ENCODE results near the gene UTS2B. TPM values are rescaled to one million over a fixed set of nuclear protein-coding genes. Genes with fewer than 3 reads are reported as not detected.

Gene UTS2B
- polyA plus RNA-seq, 1 experiment = 1.2 TPM

DNA sequence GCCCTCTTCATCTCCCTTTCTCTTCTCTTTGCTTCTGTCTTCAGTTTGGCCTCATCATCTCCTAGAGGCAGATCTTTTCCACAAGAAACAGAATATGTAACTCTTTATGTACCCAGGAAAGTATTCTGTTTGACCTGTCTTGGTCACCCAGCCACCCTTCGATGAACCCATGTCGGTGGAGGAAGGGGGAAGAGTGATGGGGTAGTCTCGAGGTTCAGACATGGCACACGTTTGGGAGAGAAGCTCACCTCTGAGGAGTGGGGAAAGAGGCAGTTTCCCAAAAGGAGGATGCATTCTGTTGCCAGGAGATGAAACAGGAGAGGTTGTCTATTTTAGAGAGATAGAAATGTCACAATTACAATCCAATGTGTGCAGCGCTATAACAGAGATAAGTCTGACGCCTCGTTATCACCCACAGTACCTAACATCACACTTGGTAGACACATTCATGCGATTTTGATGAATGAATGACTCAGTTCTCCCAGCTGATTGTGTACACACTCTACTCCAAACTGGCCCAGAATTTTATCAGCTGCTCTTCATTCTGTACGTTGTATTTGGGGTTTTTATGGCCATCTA is 1.9 kb downstream of the UTS2B start:
- H3K4me3 ChIP-seq (ENCODE audit: low read depth, low read length) = peak overlapping the region; percentile 77
- peak overlapping the region; percentile 93 for H3K27ac ChIP-seq (ENCODE audit: low read depth, low read length)
- TF ChIP-seq, protein P1, sequence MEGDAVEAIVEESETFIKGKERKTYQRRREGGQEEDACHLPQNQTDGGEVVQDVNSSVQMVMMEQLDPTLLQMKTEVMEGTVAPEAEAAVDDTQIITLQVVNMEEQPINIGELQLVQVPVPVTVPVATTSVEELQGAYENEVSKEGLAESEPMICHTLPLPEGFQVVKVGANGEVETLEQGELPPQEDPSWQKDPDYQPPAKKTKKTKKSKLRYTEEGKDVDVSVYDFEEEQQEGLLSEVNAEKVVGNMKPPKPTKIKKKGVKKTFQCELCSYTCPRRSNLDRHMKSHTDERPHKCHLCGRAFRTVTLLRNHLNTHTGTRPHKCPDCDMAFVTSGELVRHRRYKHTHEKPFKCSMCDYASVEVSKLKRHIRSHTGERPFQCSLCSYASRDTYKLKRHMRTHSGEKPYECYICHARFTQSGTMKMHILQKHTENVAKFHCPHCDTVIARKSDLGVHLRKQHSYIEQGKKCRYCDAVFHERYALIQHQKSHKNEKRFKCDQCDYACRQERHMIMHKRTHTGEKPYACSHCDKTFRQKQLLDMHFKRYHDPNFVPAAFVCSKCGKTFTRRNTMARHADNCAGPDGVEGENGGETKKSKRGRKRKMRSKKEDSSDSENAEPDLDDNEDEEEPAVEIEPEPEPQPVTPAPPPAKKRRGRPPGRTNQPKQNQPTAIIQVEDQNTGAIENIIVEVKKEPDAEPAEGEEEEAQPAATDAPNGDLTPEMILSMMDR (IDR thresholded peaks at IDR 0.05; ENCODE audit: low read depth, low read length) = no peak
- H3K9me3 ChIP-seq (ENCODE audit: control insufficient read depth, insufficient read depth, low read length) = no peaks in the 10 kb centered on the region
- no peak for DNase-seq (ENCODE audit: low read depth, low spot score)
- ChIA-PET POLR2A (interaction anchor here (0.7 kb wide), 1 partner anchor 55 kb away, joined by 4 read pairs; no protein-coding TSS in a partner anchor), CTCF (interaction anchor here (0.9 to 1.0 kb wide), 2 partner anchors 36 to 85 kb away, joined by 3 to 4 read pairs; no protein-coding TSS in a partner anchor)
- no peaks in the 10 kb centered on the region for H3K27me3 ChIP-seq (ENCODE audit: control insufficient read depth, insufficient read depth, low read length)

DNA sequence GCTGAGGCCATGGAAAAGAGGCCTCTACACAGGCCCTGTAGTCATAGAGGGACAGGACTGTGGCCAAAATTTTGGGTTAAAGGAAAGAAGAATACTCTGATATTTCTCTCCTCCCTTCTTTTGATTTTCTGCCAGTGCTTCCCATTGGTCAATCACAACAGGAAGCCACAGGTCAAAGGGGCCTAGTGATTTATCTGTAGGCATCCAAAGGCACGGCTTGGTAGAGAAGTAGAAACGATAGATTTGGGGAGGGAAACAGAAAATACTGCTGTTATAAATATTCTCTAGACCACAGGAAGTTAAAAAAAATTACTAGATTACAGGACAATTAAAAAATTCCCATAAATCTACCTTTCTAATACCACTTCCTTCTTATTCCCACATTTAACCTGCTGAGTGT is 2.8 kb downstream of the UTS2B start:
- ChIA-PET POLR2A (no interaction called here), CTCF (no interaction called here)
- H3K9me3 ChIP-seq (ENCODE audit: control insufficient read depth, insufficient read depth, low read length) = no peaks in the 10 kb centered on the region
- no peaks in the 10 kb centered on the region for H3K27me3 ChIP-seq (ENCODE audit: control insufficient read depth, insufficient read depth, low read length)
- TF ChIP-seq, protein P1 (IDR thresholded peaks at IDR 0.05; ENCODE audit: low read depth, low read length) = no peak
- H3K4me3 ChIP-seq (ENCODE audit: low read depth, low read length) = no peak overlapping the region
- H3K27ac ChIP-seq (ENCODE audit: low read depth, low read length) = no peak overlapping the region
- DNase-seq (ENCODE audit: low read depth, low spot score) = no peak

- POLR2A ChIA-PET = no interaction called here
- Histone ChIP-seq H3K27me3 (ENCODE audit: control insufficient read depth, insufficient read depth, low read length) (no peaks in the 10 kb centered on the region), H3K27ac (ENCODE audit: low read depth, low read length) (no peak overlapping the region), H3K4me3 (ENCODE audit: low read depth, low read length) (no peak overlapping the region), H3K9me3 (ENCODE audit: control insufficient read depth, insufficient read depth, low read length) (no peaks in the 10 kb centered on the region)
- TF ChIP-seq, protein P1 (IDR thresholded peaks at IDR 0.05; ENCODE audit: low read depth, low read length) = no peak
- DNase-seq (ENCODE audit: low read depth, low spot score) = no peak
- CTCF ChIA-PET = no interaction called here
Observed at GRCh38 chr3:191324936-191325335, 5.4 kb downstream of the UTS2B start.

DNA sequence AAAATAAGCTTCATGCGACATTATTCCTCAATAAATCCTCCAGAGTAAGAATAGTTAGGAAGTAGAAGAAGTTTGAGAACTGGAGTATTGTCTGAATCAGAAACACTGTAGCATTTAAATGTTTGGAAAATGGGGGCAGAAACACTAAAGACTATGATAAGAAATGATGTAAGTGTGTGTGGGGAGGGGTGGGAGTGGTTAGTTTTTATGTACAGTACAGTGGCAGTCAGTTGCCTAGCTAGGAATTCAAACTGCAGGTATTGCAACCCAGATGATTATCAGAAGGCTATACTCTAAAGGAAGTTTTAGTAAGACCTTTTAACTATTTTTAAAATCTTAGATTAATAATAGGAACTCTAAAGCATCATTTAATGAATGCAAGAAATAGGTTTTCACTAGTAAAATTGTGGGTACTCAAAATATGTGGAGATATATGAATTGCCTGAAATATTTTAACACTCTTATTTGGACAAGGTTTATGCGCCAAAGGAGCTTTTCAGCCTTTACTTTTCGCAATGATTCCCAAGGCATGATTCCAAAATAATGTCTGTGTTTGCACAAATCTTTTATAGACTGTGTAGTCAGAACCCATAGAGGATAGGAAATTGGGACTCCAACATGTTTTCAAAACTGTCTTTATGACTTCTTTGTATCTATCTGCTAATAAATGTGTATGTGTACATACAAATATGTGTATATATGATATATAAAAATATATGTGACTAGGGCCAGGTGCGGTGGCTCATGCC is 9.1 kb downstream of the UTS2B start:
- no peak overlapping the region for H3K4me3 ChIP-seq (ENCODE audit: low read depth, low read length)
- ChIA-PET POLR2A (no interaction called here), CTCF (no interaction called here)
- no peak for DNase-seq (ENCODE audit: low read depth, low spot score)
- H3K27me3 ChIP-seq (ENCODE audit: control insufficient read depth, insufficient read depth, low read length) = no peaks in the 10 kb centered on the region
- H3K27ac ChIP-seq (ENCODE audit: low read depth, low read length) = no peak overlapping the region
- TF ChIP-seq, protein P1 (IDR thresholded peaks at IDR 0.05; ENCODE audit: low read depth, low read length) = no peak
- peaks cover 7% of the 10 kb centered on the region; the same call in 1 of the 2 replicates for H3K9me3 ChIP-seq (ENCODE audit: control insufficient read depth, insufficient read depth, low read length)

DNA sequence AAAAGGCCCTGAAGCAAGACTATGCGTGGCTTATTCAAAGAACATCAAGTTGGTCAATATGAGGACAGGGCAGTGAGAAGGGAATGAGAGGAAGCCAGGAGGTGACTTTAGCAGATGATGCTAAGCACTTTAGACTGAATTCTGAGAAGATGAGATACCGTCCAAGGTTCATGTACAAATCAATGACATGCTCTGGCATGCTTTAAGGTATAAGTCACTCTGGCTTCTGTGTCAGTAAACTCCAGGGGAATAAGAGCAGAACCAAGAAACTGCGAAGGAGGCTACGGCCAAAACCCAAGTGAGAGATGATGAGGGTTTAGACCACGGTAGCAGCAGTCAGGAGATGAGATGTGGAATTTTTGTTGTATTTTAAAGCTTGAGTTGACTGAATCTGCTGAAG is 10.0 kb downstream of the UTS2B start:
- Histone ChIP-seq H3K27me3 (ENCODE audit: control insufficient read depth, insufficient read depth, low read length) (no peaks in the 10 kb centered on the region), H3K9me3 (ENCODE audit: control insufficient read depth, insufficient read depth, low read length) (peaks cover 7% of the 10 kb centered on the region; the same call in 1 of the 2 replicates), H3K4me3 (ENCODE audit: low read depth, low read length) (no peak overlapping the region), H3K27ac (ENCODE audit: low read depth, low read length) (no peak overlapping the region)
- DNase-seq (ENCODE audit: low read depth, low spot score) = no peak
- ChIA-PET CTCF (no interaction called here), POLR2A (no interaction called here)
- TF ChIP-seq, protein P1 (IDR thresholded peaks at IDR 0.05; ENCODE audit: low read depth, low read length) = no peak
